Adrenal gland (tissue), 5 donors: ENCODE data around the gene ANKRD16.

ENCODE experiments used
- CTCF ChIP-seq, 6 experiments: fragments of 450-650 bp in 4 of 6; fragments of 200-600 bp in 2 of 6; sonication (generic) in 1 of 6; IDR thresholded peaks; 1 replicate in 5 of 6; 2 replicates in 1 of 6; pipeline versions ENCODE4 v1.5.1 to v1.8.0; 2016 to 2021; ENCODE audit warnings: antibody characterized with exemption in 6 of 6, mild to moderate bottlenecking in 2 of 6, moderate library complexity in 1 of 6
- POLR2A ChIP-seq, 2 donors: fragments of 450-650 bp; IDR thresholded peaks; one replicate each; pipeline ENCODE4 v1.6.1; 2017; ENCODE audit warnings: antibody characterized with exemption in 2 of 2, mild to moderate bottlenecking in 2 of 2, moderate library complexity in 1 of 2
- donor health status: DM: no; HTN: no; CAD: no.

GRCh38 chr10:5888351-5888750, 1.3 kb downstream of the ANKRD16 start:
- TF ChIP-seq CTCF (IDR thresholded peaks at IDR 0.05) (no peak), POLR2A (IDR thresholded peaks at IDR 0.05) (no peak)
